Stimulated activated naive B cell treated with anti-CD40 and anti-IgM and Interleukin-4, amounts not matched to agents 10 μg/mL and 1 μg/mL and 100 μg/mL, for 72 hours (primary cell): ENCODE results near the gene ADAMTS13.
"Not testable (repeated sequence)": the region's sequence is repeated elsewhere in the genome, so short reads cannot be mapped to it uniquely, and the experiment has no call there.

ENCODE experiments used
- ATAC-seq, 2 donors: fragments of 150-1000 bp; cut with Tn5 transposase; replicated peaks; 2 replicates each; pipeline ENCODE4 v1.10.0; 2021; ENCODE audit warnings: moderate library complexity in 1 of 2
- DNase-seq: peaks from one replicate; pipeline ENCODE4 v3.0.0; 2021
- H3K27ac Mint-ChIP-seq: one replicate; pipeline ENCODE4 v1.8.0; 2022; ENCODE audit warnings: mild to moderate bottlenecking, mixed read lengths
- H3K27me3 Mint-ChIP-seq, 2 donors: one replicate each; pipeline ENCODE4 v1.8.0; 2022; ENCODE audit warnings: mixed read lengths in 2 of 2
- H3K36me3 Mint-ChIP-seq, 2 donors: one replicate each; pipeline ENCODE4 v1.8.0; 2022; ENCODE audit warnings: mixed read lengths in 2 of 2, mild to moderate bottlenecking in 1 of 2
- H3K4me1 Mint-ChIP-seq, 2 donors: one replicate each; pipeline ENCODE4 v1.8.0; 2022; ENCODE audit warnings: mixed read lengths in 2 of 2, mild to moderate bottlenecking in 1 of 2
- H3K4me3 Mint-ChIP-seq, 2 donors: one replicate each; pipeline ENCODE4 v1.8.0; 2022; ENCODE audit warnings: mild to moderate bottlenecking in 2 of 2, mixed read lengths in 2 of 2, moderate library complexity in 1 of 2
- H3K9me3 Mint-ChIP-seq, 2 donors: one replicate each; pipeline ENCODE4 v1.8.0; 2022; ENCODE audit warnings: mixed read lengths in 2 of 2, mild to moderate bottlenecking in 1 of 2

The ADAMTS13 gene

GRCh38 chr9:133385452-133385851 is 36.7 kb upstream of the ADAMTS13 start:
- Mint-ChIP-seq H3K27ac (no peak overlapping the region), H3K4me3 (no peak overlapping the region), H3K4me1 (no peaks in the 10 kb centered on the region), H3K27me3 (peaks cover 10 to 11% of the 10 kb centered on the region in 2 donors), H3K36me3 (no peaks in the 10 kb centered on the region), H3K9me3 (no peaks in the 10 kb centered on the region)
- DNase-seq (no peak), ATAC-seq (no peak)

- DNase-seq = no peak
- H3K4me1 Mint-ChIP-seq = no peaks in the 10 kb centered on the region
- H3K27ac Mint-ChIP-seq = no peak overlapping the region
These were observed 35.8 kb upstream of the ADAMTS13 start for GRCh38 chr9:133386338-133386737.

GRCh38 chr9:133387680-133388079 is 34.5 kb upstream of the ADAMTS13 start:
- Mint-ChIP-seq H3K27me3 (peaks cover 15 to 16% of the 10 kb centered on the region in 2 donors), H3K9me3 (no peaks in the 10 kb centered on the region), H3K4me3 (no peak overlapping the region), H3K4me1 (no peaks in the 10 kb centered on the region), H3K27ac (no peak overlapping the region), H3K36me3 (no peaks in the 10 kb centered on the region)
- no peak for DNase-seq
- no peak for ATAC-seq

More at GRCh38 chr9:133386338-133386737, 35.8 kb upstream of the ADAMTS13 start:
- no peak for ATAC-seq
- H3K27me3 Mint-ChIP-seq = peaks cover 15 to 16% of the 10 kb centered on the region in 2 donors
- no peaks in the 10 kb centered on the region for H3K9me3 Mint-ChIP-seq
- H3K4me3 Mint-ChIP-seq = no peak overlapping the region
- no peaks in the 10 kb centered on the region for H3K36me3 Mint-ChIP-seq

GRCh38 chr9:133389025-133389557 is 33.1 kb upstream of the ADAMTS13 start:
- Mint-ChIP-seq H3K9me3 (no peaks in the 10 kb centered on the region), H3K36me3 (no peaks in the 10 kb centered on the region), H3K27ac (no peak overlapping the region), H3K4me3 (no peak overlapping the region), H3K4me1 (no peaks in the 10 kb centered on the region), H3K27me3 (peaks cover 19 to 25% of the 10 kb centered on the region in 2 donors)
- no peak for DNase-seq
- ATAC-seq = no peak

GRCh38 chr9:133389562-133389961 is 32.6 kb upstream of the ADAMTS13 start:
- H3K27ac Mint-ChIP-seq = no peak overlapping the region
- H3K4me1 Mint-ChIP-seq = no peaks in the 10 kb centered on the region
- no peak overlapping the region for H3K4me3 Mint-ChIP-seq
- ATAC-seq = no peak
- DNase-seq = no peak
- peaks cover 22 to 30% of the 10 kb centered on the region in 2 donors for H3K27me3 Mint-ChIP-seq
- no peaks in the 10 kb centered on the region for H3K9me3 Mint-ChIP-seq
- H3K36me3 Mint-ChIP-seq = no peaks in the 10 kb centered on the region

- no peak for DNase-seq
- no peaks in the 10 kb centered on the region for H3K36me3 Mint-ChIP-seq
- H3K27me3 Mint-ChIP-seq = peaks cover 25 to 30% of the 10 kb centered on the region in 2 donors
- no peak overlapping the region for H3K27ac Mint-ChIP-seq
- H3K9me3 Mint-ChIP-seq = no peaks in the 10 kb centered on the region
- no peak overlapping the region for H3K4me3 Mint-ChIP-seq
- ATAC-seq = no peak
- no peaks in the 10 kb centered on the region for H3K4me1 Mint-ChIP-seq
These were observed 31.5 kb upstream of the ADAMTS13 start for GRCh38 chr9:133390713-133391112.

- H3K27ac Mint-ChIP-seq, DNase-seq, H3K36me3 Mint-ChIP-seq, H3K9me3 Mint-ChIP-seq, ATAC-seq, H3K4me1 Mint-ChIP-seq, H3K4me3 Mint-ChIP-seq: not testable (repeated sequence)
- H3K27me3 Mint-ChIP-seq = peaks cover 25 to 30% of the 10 kb centered on the region in 2 donors
These were observed 30.7 kb upstream of the ADAMTS13 start for GRCh38 chr9:133391449-133391848.

- ATAC-seq, H3K27ac Mint-ChIP-seq, H3K9me3 Mint-ChIP-seq, H3K36me3 Mint-ChIP-seq, DNase-seq, H3K4me1 Mint-ChIP-seq, H3K4me3 Mint-ChIP-seq: not testable (repeated sequence)
- peaks cover 25 to 30% of the 10 kb centered on the region in 2 donors for H3K27me3 Mint-ChIP-seq
These were observed 29.9 kb upstream of the ADAMTS13 start for GRCh38 chr9:133392308-133392707.

- ATAC-seq = no peak
- H3K4me1 Mint-ChIP-seq = no peaks in the 10 kb centered on the region
- no peak for DNase-seq
- H3K4me3 Mint-ChIP-seq = no peak overlapping the region
- H3K27me3 Mint-ChIP-seq = peaks cover 25 to 30% of the 10 kb centered on the region in 2 donors
- H3K36me3 Mint-ChIP-seq = no peaks in the 10 kb centered on the region
- no peaks in the 10 kb centered on the region for H3K9me3 Mint-ChIP-seq
- H3K27ac Mint-ChIP-seq = no peak overlapping the region
These were observed 28.8 kb upstream of the ADAMTS13 start for GRCh38 chr9:133393399-133393798.

GRCh38 chr9:133394687-133395271 is 27.4 kb upstream of the ADAMTS13 start:
- H3K4me3 Mint-ChIP-seq = no peak overlapping the region
- peaks cover 21 to 27% of the 10 kb centered on the region in 2 donors for H3K27me3 Mint-ChIP-seq
- no peaks in the 10 kb centered on the region for H3K36me3 Mint-ChIP-seq
- DNase-seq (no peak), ATAC-seq (no peak)
- H3K27ac Mint-ChIP-seq = no peak overlapping the region
- H3K4me1 Mint-ChIP-seq = no peaks in the 10 kb centered on the region
- H3K9me3 Mint-ChIP-seq = no peaks in the 10 kb centered on the region

- Mint-ChIP-seq H3K27me3 (peaks cover 10 to 14% of the 10 kb centered on the region in 2 donors), H3K9me3 (no peaks in the 10 kb centered on the region), H3K4me1 (peaks cover 0 to 3% of the 10 kb centered on the region in 2 donors), H3K4me3 (no peak overlapping the region), H3K27ac (no peak overlapping the region), H3K36me3 (peaks cover 3 to 6% of the 10 kb centered on the region in 2 donors)
- ATAC-seq (peak in 1 of 2 donors; percentile 35), DNase-seq (no peak)
These were observed 25.2 kb upstream of the ADAMTS13 start for GRCh38 chr9:133396952-133397351.

- H3K36me3 Mint-ChIP-seq = peaks cover 5 to 10% of the 10 kb centered on the region in 2 donors
These were observed 24.8 kb upstream of the ADAMTS13 start for GRCh38 chr9:133397370-133397769.

GRCh38 chr9:133397895-133398294 is 24.3 kb upstream of the ADAMTS13 start:
- Mint-ChIP-seq H3K36me3 (peaks cover 9 to 10% of the 10 kb centered on the region in 2 donors), H3K27me3 (peaks cover 10 to 14% of the 10 kb centered on the region in 2 donors), H3K4me1 (peaks cover 0 to 5% of the 10 kb centered on the region in 2 donors), H3K27ac (no peak overlapping the region), H3K9me3 (no peaks in the 10 kb centered on the region), H3K4me3 (no peak overlapping the region)
- ATAC-seq (no peak), DNase-seq (no peak)

More at GRCh38 chr9:133397370-133397769, 24.8 kb upstream of the ADAMTS13 start:
- Mint-ChIP-seq H3K4me3 (no peak overlapping the region), H3K4me1 (peaks cover 0 to 5% of the 10 kb centered on the region in 2 donors), H3K27ac (no peak overlapping the region), H3K27me3 (peaks cover 10 to 14% of the 10 kb centered on the region in 2 donors), H3K9me3 (no peaks in the 10 kb centered on the region)
- no peak for ATAC-seq
- DNase-seq = no peak

GRCh38 chr9:133400292-133400691 is 21.9 kb upstream of the ADAMTS13 start:
- H3K9me3 Mint-ChIP-seq = no peaks in the 10 kb centered on the region

GRCh38 chr9:133401588-133401987 is 20.6 kb upstream of the ADAMTS13 start:
- no peak overlapping the region for H3K27ac Mint-ChIP-seq
- DNase-seq = no peak
- ATAC-seq = no peak
- H3K4me3 Mint-ChIP-seq = no peak overlapping the region
- H3K9me3 Mint-ChIP-seq = no peaks in the 10 kb centered on the region
- H3K36me3 Mint-ChIP-seq = peaks cover 24 to 38% of the 10 kb centered on the region in 2 donors
- H3K4me1 Mint-ChIP-seq = peaks cover 0 to 11% of the 10 kb centered on the region in 2 donors
- H3K27me3 Mint-ChIP-seq = no peaks in the 10 kb centered on the region

More at GRCh38 chr9:133400292-133400691, 21.9 kb upstream of the ADAMTS13 start:
- H3K36me3 Mint-ChIP-seq = peaks cover 12 to 25% of the 10 kb centered on the region in 2 donors
- H3K4me3 Mint-ChIP-seq = no peak overlapping the region
- H3K4me1 Mint-ChIP-seq = peaks cover 0 to 11% of the 10 kb centered on the region in 2 donors
- no peaks in the 10 kb centered on the region for H3K27me3 Mint-ChIP-seq
- no peak for DNase-seq
- ATAC-seq = no peak
- H3K27ac Mint-ChIP-seq = peak overlapping the region; percentile 81
